ENCODE data around the gene UTP14C.
"Not testable (repeated sequence)": the region's sequence is repeated elsewhere in the genome, so short reads cannot be mapped to it uniquely, and the experiment has no call there.

UTP14C gene, protein sequence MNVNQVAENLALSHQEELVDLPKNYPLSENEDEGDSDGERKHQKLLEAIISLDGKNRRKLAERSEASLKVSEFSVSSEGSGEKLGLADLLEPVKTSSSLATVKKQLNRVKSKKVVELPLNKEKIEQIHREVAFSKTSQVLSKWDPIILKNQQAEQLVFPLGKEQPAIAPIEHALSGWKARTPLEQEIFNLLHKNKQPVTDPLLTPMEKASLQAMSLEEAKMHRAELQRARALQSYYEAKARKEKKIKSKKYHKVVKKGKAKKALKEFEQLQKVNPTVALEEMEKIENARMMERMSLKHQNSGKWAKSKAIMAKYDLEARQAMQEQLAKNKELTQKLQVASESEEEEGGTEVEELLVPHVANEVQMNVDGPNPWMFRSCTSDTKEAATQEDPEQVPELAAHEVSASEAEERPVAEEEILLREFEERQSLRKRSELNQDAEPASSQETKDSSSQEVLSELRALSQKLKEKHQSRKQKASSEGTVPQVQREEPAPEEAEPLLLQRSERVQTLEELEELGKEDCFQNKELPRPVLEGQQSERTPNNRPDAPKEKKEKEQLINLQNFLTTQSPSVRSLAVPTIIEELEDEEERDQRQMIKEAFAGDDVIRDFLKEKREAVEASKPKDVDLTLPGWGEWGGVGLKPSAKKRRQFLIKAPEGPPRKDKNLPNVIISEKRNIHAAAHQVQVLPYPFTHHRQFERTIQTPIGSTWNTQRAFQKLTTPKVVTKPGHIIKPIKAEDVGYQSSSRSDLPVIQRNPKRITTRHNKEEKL

DNA sequence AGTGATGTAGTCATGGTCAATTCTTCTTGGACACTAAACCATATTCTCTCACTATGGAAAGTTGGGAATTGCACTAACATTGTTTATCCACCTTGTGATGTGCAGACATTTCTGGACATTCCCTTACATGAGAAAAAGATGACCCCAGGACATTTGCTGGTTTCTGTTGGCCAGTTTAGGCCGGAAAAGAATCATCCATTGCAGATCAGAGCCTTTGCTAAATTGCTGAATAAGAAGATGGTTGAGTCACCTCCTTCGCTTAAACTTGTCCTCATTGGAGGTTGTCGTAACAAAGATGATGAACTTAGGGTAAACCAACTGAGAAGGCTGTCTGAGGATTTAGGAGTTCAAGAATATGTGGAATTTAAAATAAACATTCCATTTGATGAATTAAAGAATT, at the start of gene UTP14C:
Gene UTP14C, plus strand, starts transcription at position 211 of the 400 bp plus-strand sequence. CDS start 4,114 bp downstream, outside the sequence.
- DNase-seq (ENCODE audit: low read depth, low spot score) = no peak

DNA sequence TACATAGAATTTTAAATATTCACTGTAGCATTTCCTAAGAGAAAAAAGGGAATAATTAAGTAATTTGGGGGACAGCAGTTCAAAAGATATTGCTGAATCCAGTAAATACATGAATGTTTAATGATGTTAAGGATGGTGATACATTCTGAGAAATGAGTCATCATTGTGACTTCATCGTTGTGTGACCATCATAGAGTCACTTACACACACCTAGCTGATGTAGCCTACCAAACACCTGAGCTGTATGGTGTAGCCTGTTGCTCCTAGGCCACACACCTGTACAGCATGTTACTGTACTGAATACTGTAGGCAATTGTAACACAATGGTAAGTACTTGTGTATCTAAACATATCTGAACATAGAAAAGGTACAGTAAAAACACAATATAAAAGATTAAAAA, 48.1 kb upstream of the UTP14C start:
- DNase-seq (ENCODE audit: low read depth, low spot score) = no peak

DNA sequence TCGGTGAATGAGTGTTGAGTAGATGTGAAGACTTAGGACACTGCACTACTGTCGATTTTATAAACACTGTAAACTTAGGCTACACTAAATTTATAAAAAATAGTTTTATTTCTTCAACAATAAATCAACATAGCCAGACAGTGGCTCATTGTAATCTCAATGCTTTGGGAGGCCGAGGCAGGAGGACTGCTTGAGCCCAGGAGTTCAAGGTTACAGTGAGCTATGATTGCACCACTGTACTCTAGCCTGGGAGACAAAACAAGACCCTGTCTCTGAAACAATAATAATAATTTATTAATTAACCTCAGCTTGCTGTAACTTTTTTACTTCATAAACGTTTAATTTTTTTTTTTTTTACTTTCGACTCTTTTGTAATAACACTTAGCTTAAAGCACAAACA, 47.6 kb upstream of the UTP14C start:
- DNase-seq (ENCODE audit: low read depth, low spot score) = no peak

DNA sequence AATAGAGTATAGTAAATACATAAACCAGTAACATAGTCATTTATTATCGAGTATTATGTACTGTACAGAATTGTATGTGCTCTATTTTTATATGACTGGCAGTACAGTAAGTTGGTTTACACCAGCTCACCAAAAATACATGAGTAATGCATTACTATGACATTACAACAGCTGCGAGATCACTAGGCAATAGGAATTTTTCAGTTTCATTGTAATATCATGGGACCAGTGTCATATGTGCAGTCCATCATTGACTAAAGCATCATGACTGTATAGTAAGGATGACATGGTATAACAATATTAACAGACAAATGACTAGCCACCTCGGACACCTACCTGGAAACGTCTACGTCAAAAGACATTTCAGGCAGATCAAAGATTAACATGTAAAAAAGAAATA, 46.9 kb upstream of the UTP14C start:
- no peak for DNase-seq (ENCODE audit: low read depth, low spot score)

DNA sequence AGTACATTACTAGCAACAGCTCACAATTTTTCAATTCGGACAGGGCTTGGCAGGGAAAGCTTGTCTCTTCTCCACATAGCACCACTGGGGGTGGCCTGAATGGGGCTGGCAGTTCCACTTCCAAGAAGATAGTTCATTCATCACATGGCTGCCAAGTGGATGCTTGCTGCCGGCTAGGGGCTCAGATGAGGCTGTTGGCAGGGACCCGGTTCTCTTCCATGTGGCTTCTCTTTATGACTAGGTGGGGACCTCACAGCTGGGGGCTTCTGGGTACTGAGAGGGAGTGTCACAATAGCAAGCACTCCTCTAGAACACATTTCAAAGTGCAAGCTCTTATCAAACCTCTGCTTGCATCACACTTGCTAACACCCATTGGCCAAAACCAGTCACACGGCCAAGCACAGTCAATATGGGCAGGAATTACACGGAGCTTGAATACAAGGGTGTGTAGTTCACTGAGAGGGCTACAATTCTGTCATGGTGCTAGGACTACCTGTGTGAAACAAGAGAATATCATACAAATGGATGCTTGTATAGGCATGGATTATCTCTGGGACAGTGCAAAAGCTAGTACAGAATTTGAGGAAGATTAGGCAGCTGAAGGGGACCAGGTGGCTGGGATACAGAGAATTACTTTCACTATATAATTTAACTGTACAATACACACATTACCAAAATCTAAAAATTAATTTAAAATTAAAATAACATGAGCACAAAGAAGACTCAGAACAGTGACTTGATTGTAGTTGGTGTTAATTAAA, 45.5 kb upstream of the UTP14C start:
- DNase-seq (ENCODE audit: low read depth, low spot score) = no peak

DNA sequence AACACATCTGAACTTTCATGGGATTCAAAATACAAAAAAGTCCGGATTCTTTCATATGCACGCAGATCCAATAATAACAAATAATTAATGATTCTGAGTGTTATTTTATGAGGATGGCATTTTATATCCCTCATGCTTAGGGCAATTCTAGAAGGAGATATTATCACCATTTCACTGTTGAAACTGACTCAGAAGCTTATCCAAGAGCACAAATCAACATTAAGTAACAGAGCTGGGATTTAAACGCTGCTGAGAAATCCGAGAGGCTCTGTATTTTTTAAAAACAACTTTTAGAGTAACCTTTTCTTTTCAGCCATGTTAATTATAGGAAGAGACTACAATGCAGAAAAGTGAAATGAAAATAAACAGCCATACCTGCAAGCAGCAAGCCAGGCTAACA, 43.6 kb upstream of the UTP14C start:
- DNase-seq (ENCODE audit: low read depth, low spot score) = no peak

DNA sequence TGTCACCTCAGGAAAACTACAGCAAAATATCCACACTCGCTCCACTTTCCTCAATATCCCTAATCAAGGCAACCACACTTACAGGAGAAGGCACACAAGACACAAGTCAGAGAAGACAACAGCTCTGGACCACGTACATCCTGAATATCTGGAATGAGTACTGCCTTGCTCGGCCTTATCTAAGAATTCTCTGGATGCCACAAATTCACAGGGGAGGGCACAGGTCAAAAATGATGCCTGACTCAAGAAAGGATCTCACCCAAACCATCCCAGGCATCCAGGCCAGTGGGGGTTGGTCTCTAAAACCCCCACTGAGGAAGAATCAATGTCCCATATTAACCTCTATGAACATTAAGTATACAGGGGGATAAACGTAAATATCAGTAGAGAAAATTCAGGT, 43.1 kb upstream of the UTP14C start:
- DNase-seq (ENCODE audit: low read depth, low spot score) = no peak

DNA sequence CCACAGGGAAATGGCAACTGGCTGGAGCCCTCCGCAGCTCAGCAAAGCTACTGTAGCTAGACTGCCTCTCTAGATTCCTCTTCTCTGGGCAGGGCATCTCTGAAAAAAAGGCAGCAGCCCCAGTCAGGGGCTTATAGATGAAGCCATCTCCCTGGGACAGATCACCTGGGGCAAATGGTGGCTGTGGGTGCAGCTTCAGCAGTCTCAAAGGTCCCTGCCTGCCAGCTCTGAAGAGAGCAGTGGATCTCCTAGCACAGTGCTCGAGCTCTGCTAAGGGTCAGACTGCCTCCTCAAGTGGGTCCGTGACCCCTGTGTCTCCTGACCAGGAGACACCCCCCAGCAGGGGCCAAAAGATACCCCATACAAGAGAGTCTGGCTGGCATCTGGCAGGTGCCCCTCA, 41.2 kb upstream of the UTP14C start:
- DNase-seq (ENCODE audit: low read depth, low spot score) = not testable (repeated sequence)

DNA sequence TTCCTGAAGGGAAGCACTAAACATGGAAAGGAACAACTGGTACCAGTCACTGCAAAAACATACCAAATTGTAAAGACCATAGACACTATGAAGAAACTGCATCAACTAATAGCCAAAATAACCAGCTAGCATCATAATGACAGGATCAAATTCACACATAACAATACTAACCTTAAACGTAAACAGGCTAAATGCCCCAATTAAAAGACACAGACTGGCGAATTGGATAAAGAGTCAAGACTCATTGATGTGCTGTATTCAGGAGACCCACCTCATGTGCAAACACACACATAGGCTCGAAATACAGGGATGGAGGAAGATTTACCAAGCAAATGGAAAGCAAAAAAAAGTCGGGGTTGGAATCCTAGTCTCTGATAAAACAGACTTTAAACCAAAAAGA, 39.6 kb upstream of the UTP14C start:
- not testable (repeated sequence) for DNase-seq (ENCODE audit: low read depth, low spot score)

DNA sequence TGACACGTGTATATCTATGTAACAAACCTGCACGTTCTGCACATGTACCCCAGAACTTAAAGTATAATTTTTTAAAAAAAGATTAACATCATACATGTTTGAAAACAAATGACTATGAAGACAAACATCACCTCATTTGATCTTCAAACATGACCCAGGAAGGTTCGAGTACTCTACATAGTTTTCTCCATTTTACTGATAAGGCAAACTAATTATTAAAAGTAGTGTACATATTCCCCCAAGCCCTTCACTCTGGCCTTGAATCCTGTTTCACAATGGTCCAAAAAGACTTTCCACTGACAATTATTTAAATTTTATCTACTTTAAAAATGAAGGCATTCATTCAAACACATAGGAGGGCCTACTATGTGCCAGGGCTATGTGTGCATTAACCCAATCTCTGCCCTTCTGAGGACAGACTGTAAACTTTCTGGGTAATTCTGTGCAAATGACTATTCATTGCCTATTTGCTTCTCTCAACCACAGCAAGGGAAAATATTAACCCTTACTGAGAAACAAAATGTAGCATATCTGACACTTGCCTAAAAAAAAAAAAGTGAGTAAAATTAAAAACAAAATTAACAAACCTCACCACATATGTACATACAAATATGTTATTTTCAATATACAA, 35.4 kb upstream of the UTP14C start:
- no peak for DNase-seq (ENCODE audit: low read depth, low spot score)

DNA sequence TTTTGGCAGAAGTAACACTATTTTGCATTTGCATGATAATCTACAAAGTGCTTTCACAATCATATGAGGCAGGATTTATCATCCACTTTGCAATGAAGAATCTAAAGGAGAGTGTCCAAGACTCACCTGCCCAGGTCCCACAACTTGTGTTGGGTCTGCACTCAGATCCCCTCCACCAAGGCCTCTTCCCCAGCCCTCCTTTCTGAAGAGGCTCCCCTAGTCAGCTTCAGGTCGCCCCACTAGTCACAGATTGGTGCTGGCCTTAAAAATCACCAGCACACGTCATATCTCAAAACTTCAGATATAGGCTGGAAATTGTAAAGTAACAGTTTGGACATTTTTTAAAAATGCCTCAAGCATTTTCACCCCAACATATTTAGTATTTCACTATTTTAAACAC, 30.8 kb upstream of the UTP14C start:
- no peak for DNase-seq (ENCODE audit: low read depth, low spot score)

DNA sequence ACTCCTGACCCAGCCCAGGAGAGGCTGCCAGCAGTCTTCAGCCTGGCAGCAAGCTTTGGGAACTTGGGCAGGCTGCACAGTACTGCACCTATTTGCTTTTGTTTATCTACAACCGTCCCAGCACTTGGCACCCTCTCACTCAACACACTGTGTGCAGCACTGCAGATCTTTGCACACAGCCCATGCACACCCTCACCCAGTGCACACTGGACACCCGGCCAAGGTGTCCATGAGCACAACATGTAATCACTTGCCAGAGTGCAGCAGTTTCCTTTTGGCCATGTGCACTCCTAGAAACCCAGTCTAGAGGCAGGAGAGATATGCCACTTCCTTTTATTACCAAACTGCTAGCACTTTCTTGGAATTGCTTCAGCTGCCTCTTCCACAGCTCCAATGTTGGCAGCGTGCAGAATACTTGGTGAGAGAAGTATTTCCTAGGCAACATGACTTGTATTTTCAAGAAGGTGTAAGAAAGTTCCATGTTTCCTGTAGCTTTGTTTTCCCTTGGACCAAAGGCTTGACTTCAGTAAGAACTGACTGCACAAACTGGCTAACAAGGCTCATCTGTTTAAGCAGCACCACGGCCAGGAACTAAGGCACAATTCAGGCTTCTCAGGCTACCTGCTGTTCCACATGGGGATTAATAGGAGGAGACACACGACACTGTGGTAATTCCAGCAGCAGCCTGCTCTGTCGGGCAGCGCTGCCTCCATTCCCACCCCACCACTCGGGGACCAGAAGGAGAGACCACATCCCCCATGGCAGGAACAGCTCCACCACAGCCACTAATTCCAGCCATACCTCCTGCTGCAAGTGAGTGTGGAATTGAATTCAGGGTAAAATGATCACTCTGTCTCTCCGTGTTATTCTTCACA, 28.6 kb upstream of the UTP14C start:
- no peak for DNase-seq (ENCODE audit: low read depth, low spot score)

DNA sequence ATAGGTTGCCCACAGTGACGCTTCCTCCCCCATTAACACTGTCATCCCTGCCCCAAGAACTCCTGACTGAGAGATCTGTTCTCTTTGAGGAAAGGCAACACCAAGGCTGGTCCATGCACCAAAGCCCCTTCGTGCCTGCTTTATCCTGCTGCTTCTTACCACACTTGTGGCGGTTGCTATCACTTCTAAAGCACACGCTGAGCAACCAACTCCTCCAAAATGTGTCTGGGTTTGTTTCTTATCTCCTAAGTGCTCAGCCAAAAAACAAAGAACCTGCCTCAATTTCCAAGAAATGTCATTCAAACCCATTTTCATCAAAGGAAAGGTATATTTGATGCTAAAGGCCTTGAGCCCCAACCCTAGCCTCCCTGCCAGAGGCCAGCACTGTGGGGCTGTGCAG, 27.9 kb upstream of the UTP14C start:
- no peak for DNase-seq (ENCODE audit: low read depth, low spot score)

DNA sequence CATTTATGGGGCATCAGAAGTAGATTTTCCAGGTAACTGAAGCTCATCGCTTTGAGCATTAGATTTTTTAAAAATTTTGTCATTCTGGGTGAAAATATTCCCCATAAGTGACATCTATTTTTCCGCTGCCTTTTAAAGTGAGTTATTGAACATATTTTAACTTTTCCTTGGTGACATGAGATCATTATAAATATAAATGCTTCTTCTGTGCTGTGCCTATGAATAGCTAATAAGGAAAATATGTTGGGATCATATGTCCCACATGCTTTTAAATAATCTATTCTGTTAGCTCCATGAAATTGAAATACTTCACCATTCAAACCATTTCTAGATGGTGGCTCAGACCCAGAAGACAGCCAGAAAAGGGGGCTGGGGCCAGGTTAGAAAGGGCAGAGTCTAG, 27.3 kb upstream of the UTP14C start:
- no peak for DNase-seq (ENCODE audit: low read depth, low spot score)

DNA sequence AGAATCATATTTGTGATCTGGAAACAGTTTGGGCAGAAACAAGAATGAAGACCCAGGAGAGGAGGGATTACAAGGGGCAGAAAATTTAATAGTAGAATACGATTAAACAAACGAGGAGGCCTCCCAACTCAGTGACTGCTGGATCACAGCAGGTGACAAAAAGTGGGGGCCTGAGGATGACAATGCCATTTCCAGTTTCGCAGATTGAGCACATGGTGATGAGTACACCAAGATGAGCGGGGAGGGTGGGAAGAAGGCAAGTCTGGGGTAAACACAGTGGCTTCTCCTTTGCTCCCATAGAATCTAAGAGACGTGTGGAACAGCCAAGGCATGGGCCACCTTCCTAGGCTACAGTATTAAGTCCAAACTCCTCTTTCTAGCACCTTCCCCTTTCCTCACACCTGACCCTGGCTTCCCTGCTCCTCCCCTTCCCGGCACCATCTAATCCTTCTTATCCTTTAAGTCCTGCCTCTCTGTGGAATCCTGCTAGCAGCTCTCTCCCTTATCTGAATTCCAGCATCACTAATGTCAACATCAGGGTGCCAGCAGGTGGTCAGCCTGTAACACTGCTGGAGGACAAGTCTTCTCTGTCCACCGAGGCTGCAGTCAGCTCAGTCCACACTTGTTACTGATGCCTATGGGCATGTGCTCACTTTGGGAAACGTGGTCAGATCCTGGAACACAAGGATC, 26.7 kb upstream of the UTP14C start:
- DNase-seq (ENCODE audit: low read depth, low spot score) = no peak

DNA sequence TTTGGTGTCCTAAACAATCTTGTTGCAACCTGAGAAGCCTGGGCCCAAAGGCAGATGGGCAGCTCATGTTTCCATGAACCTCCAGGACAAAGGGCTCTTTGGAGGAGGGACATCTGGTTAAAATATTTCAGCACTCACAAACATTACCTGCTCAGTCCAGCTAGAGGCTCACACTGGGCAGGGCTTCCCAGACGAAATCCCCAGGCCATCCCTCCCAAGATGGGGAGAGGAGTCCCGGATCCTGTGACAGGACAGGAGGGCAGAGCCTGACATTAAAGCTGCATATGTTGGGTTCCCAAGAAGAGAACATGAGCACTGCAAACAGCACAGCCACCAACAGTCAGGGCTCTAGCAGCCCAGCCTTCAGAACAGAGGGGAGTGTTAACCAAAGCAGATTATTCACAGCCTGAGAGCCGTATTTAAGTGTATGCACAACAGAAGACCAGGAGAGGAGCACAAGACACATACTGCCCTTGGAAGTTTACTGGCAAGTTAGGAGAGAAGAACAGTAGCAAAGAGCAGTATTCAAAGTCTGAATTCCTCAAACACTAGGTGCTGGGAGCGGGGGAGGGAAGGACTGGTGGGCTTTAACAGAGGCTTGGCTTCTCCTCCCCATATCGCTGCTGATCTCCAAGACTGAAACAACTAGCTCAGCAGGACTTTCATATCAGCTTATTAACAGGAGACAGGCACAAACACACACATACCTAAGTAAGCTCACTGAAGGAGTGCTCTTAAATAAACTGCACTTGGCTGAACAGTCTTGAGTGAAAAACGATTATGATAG, 25.6 kb upstream of the UTP14C start:
- no peak for DNase-seq (ENCODE audit: low read depth, low spot score)

DNA sequence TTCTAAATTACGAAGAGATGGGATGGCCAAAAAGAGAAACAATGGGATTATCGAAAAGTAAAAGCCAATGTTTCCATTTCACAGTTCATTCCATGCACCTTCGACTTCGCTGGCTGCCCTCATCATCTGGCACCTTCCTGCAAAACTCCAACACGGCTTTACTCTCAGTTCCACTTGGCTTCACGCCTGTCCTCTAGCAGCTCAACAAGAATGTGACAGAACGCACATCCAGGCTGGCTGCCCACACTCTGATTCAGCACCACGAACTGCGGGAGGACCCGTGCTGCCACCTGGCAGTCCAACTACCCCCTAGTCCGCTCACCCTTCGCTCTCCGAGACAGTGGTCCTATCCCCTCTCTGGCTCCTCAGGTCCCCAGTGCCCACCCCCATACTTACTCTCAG, 25.0 kb upstream of the UTP14C start:
- DNase-seq (ENCODE audit: low read depth, low spot score) = no peak

DNA sequence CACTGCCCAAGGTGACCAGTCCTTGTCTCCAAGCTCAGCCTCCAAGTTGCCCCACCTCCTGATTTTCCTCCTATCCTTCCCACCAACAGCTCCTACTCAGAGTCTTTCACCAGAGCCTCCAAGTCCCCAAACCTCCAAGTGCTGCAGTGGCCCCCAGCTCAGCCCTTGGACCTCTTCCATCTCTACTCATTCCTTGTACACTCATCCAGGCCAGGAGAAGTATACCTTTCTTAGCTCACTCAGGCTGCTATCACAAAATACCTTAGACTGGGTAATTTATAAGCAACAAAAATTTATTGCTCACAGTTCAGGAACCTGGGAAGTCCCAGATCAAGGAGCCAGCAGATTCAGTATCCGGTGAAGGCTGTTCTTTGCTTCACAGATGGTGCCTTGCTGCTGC, 24.6 kb upstream of the UTP14C start:
- DNase-seq (ENCODE audit: low read depth, low spot score) = no peak

DNA sequence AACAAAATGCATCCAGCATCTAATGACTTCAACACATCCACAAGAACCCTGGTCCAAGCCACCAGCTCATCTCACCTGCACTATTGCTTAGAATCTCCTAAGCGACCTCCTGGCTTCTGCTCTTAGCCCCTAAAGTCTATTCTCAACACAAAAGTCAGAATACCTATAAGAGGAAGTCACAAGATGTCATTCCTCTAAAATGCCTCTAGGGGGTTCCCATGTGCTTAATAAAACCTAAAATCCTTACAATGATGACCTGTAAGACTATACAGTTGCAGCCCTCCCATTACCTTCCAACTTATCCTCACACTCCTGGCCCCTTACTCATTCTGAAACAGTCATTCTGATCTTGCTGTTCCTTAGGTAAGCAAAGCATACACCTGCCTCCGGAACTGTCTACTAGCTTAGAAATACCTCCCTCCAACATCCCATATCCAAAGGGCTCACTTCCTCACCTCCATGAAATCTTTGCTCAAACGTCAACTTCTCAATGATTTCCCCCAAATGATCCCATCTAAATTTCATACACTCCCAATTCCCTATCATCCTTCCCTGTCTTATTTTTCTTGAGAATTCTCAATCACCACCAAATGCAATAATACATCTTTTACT, 23.3 kb upstream of the UTP14C start:
- DNase-seq (ENCODE audit: low read depth, low spot score) = no peak

Data from brain pericyte (primary cell).